ENCODE data around the gene HP. TPM values are rescaled to one million over a fixed set of nuclear protein-coding genes. Genes with fewer than 3 reads are reported as not detected.
"Not testable (repeated sequence)": the region's sequence is repeated elsewhere in the genome, so short reads cannot be mapped to it uniquely, and the experiment has no call there.

Gene HP
- total and polyA plus RNA-seq, 4 donors, result 3.5 to 83.0 (median 27.0) TPM

GRCh38 chr16:72068930-72069329, 14.6 kb downstream of the HP start:
- Histone ChIP-seq H3K4me3 (ENCODE audit: low read length in 2 of 2) (no peak overlapping the region), H3K27ac (ENCODE audit: low read depth in 1 of 2, low read length in 2 of 2) (no peak overlapping the region), H3K9me3 (ENCODE audit: control insufficient read depth, low read length) (no peaks in the 10 kb centered on the region), H3K27me3 (ENCODE audit: control insufficient read depth in 1 of 2, insufficient read depth in 2 of 2, low read length in 1 of 2) (no peaks in the 10 kb centered on the region), H3K36me3 (ENCODE audit: control insufficient read depth in 1 of 2, insufficient read depth in 2 of 2, low read length in 1 of 2) (no peaks in the 10 kb centered on the region), H3K4me1 (ENCODE audit: control insufficient read depth in 1 of 2, insufficient read depth in 2 of 2, low read length in 2 of 2) (peaks cover 0 to 2% of the 10 kb centered on the region in 2 donors)
- intact Hi-C loops (cut with DNase I), result no loop called here
- ATAC-seq (ENCODE audit: low FRiP score) (no peak), DNase-seq (no peak)
- 89 to 90% methylated on average over 4 of the region's 4 CpGs for WGBS, 2 donors

DNA sequence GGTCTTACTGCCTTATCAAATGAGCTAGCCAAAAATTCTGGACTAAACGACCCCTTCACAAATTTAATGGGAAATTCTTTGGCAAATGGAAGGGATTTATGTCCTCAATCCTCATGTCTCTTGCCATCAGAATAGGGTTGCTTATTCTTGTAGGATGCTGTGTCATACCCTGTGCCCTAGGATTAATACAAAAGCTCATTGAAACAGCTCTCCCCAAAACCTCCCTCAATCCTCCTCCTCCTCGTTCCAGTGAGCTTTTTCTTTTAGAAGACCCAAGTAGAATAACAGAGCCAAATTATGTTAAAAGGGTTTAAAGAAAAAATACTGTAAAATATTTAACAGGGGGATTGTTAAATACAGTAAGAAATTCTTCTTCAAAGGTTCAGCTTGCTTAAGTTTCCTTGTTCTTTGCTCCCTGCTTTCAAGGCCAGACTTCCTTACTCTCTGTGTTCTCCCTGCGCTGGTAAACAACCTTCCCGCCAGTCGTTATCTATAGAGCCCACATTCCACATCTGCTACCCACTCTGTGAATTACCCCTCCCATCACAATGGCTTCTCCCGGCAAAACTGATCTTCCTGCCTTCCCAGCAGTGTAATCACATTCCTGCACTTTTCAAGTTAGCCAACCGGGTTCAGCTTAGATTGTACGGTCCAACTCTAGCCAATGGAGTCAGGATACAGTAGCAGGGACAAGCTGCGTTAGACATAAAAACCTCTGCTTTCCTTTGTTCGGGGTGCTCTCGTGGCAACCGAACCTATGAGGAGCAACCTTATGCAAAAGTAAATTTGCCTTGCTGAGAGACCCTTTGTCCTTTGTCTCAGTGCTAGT, 18.4 kb downstream of the HP start:
- H3K4me3 ChIP-seq (ENCODE audit: low read length in 2 of 2), result no peak overlapping the region
- no peak for DNase-seq
- peaks cover 0 to 3% of the 10 kb centered on the region in 2 donors for H3K4me1 ChIP-seq (ENCODE audit: control insufficient read depth in 1 of 2, insufficient read depth in 2 of 2, low read length in 2 of 2)
- peak overlapping the region in 1 of 2 donors; percentile 78 for H3K27ac ChIP-seq (ENCODE audit: low read depth in 1 of 2, low read length in 2 of 2)
- H3K27me3 ChIP-seq (ENCODE audit: control insufficient read depth in 1 of 2, insufficient read depth in 2 of 2, low read length in 1 of 2), result no peaks in the 10 kb centered on the region
- peak; percentile 40 for ATAC-seq (ENCODE audit: low FRiP score)
- H3K36me3 ChIP-seq (ENCODE audit: control insufficient read depth in 1 of 2, insufficient read depth in 2 of 2, low read length in 1 of 2), result no peaks in the 10 kb centered on the region
- 11 to 16% methylated on average over 12 of the region's 12 CpGs for WGBS, 2 donors
- intact Hi-C loops (cut with DNase I), result no loop called here
- H3K9me3 ChIP-seq (ENCODE audit: control insufficient read depth, low read length), result no peaks in the 10 kb centered on the region

DNA sequence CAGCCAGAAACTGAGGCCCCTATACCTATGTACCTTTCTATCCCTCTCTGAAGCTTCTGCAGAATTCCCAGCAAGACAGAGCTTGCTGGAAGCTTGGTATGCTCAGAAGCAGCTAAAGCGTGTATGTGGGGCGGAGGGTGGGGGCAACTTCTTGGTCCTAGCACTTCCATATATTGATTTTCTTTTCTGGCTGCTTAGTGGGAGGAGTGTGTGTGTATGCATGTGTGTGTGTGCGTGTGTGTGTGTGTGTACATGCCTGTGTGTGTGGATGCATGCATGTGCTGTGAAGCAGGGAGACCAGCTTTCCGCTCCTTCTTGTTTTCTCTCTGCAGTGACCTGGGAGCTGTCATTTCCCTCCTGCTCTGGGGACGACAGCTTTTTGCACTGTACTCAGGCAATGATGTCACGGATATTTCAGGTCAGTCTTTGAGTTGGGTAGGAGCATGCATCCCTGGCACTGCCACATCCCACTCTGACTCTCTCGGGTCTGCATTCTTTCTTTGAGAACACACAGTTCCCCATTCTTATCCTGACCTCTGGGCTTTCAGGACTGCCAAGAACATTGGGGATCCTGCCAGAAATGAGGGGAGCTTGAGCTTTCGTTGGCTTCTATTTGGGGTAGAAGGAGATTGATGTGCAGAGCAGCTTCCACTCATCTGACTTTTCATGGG, 19.4 kb downstream of the HP start:
- no peaks in the 10 kb centered on the region for H3K36me3 ChIP-seq (ENCODE audit: control insufficient read depth in 1 of 2, insufficient read depth in 2 of 2, low read length in 1 of 2)
- H3K9me3 ChIP-seq (ENCODE audit: control insufficient read depth, low read length), result no peaks in the 10 kb centered on the region
- H3K27ac ChIP-seq (ENCODE audit: low read depth in 1 of 2, low read length in 2 of 2), result peak overlapping the region; percentile 18 to 95
- intact Hi-C loops (cut with DNase I), result no loop called here
- H3K4me1 ChIP-seq (ENCODE audit: control insufficient read depth in 1 of 2, insufficient read depth in 2 of 2, low read length in 2 of 2), result peaks cover 0 to 3% of the 10 kb centered on the region in 2 donors
- DNase-seq (no peak), ATAC-seq (ENCODE audit: low FRiP score) (peak; percentile 39)
- no peak overlapping the region for H3K4me3 ChIP-seq (ENCODE audit: low read length in 2 of 2)
- no peaks in the 10 kb centered on the region for H3K27me3 ChIP-seq (ENCODE audit: control insufficient read depth in 1 of 2, insufficient read depth in 2 of 2, low read length in 1 of 2)
- WGBS, 2 donors, result 22 to 25% methylated on average over 8 of the region's 8 CpGs

GRCh38 chr16:72075067-72075466, 20.8 kb downstream of the HP start:
- H3K27me3 ChIP-seq (ENCODE audit: control insufficient read depth in 1 of 2, insufficient read depth in 2 of 2, low read length in 1 of 2); H3K9me3 ChIP-seq (ENCODE audit: control insufficient read depth, low read length); H3K36me3 ChIP-seq (ENCODE audit: control insufficient read depth in 1 of 2, insufficient read depth in 2 of 2, low read length in 1 of 2); H3K4me1 ChIP-seq (ENCODE audit: control insufficient read depth in 1 of 2, insufficient read depth in 2 of 2, low read length in 2 of 2); intact Hi-C loops (cut with DNase I); DNase-seq; H3K4me3 ChIP-seq (ENCODE audit: low read length in 2 of 2); ATAC-seq (ENCODE audit: low FRiP score): not testable (repeated sequence)
- peak overlapping the region in 1 of 2 donors; percentile 17 for H3K27ac ChIP-seq (ENCODE audit: low read depth in 1 of 2, low read length in 2 of 2)
- 49 to 56% methylated on average over 2 of the region's 6 CpGs for WGBS, 2 donors

DNA sequence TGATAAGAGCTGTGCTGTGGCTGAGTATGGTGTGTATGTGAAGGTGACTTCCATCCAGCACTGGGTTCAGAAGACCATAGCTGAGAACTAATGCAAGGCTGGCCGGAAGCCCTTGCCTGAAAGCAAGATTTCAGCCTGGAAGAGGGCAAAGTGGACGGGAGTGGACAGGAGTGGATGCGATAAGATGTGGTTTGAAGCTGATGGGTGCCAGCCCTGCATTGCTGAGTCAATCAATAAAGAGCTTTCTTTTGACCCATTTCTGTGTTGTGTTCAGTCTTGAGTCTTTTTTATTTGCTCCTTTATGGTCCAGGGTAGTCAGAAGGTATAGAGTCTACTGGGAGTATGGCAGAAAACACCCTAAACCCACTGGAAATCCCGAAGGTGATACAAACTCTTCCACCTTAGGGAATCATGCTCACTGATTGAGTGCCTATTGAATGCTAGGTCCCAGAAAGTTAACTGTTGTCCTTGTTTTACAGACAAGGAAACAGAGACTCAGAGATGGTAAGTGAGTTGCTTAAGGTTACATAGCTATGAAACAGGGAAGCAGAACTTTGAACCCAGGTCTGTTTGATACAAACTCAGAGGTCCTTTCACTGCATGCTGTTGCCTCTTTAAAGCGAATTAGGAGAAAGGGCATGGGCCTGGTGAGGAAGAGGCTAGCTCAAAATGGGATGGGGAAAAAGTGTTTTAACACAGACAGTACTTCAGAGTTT, 22.8 kb downstream of the HP start:
- H3K27me3 ChIP-seq (ENCODE audit: control insufficient read depth in 1 of 2, insufficient read depth in 2 of 2, low read length in 1 of 2); intact Hi-C loops (cut with DNase I); DNase-seq; H3K36me3 ChIP-seq (ENCODE audit: control insufficient read depth in 1 of 2, insufficient read depth in 2 of 2, low read length in 1 of 2); H3K27ac ChIP-seq (ENCODE audit: low read depth in 1 of 2, low read length in 2 of 2); ATAC-seq (ENCODE audit: low FRiP score); H3K9me3 ChIP-seq (ENCODE audit: control insufficient read depth, low read length); H3K4me1 ChIP-seq (ENCODE audit: control insufficient read depth in 1 of 2, insufficient read depth in 2 of 2, low read length in 2 of 2); H3K4me3 ChIP-seq (ENCODE audit: low read length in 2 of 2): not testable (repeated sequence)
- WGBS, 2 donors, result 96 to 97% methylated on average over 2 of the region's 5 CpGs

DNA sequence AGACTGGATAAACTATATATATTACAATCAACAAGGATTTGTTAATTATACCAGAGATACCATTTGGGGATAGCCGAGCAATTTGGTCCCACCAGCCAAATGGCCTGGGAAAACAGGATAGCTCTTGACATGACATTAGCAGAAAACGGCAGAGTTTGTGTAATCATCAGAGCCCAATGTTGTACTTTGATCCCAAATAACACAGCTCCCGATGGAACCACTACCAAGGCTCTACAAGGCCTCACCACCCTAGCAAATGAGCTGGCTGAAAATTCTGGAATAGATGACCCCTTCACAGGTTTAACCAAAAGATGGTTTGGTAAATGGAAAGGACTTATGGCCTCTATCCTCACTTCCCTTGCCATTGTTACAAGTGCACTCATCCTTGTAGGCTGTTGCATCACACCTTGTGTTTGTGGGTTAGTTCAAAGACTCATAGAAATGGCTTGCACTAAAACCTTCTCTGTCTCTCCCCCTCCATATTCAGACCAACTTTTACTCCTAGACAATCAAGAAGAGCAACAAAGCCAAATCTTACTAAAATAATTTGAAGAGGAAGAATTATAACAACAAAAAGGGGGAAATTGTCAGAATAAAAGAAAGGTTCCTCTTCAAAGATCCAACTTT, 29.6 kb downstream of the HP start:
- Histone ChIP-seq H3K4me1 (ENCODE audit: control insufficient read depth in 1 of 2, insufficient read depth in 2 of 2, low read length in 2 of 2) (no peaks in the 10 kb centered on the region), H3K9me3 (ENCODE audit: control insufficient read depth, low read length) (no peaks in the 10 kb centered on the region), H3K27ac (ENCODE audit: low read depth in 1 of 2, low read length in 2 of 2) (no peak overlapping the region), H3K4me3 (ENCODE audit: low read length in 2 of 2) (no peak overlapping the region), H3K36me3 (ENCODE audit: control insufficient read depth in 1 of 2, insufficient read depth in 2 of 2, low read length in 1 of 2) (peaks cover 5% of the 10 kb centered on the region in 2 donors), H3K27me3 (ENCODE audit: control insufficient read depth in 1 of 2, insufficient read depth in 2 of 2, low read length in 1 of 2) (no peaks in the 10 kb centered on the region)
- DNase-seq (no peak), ATAC-seq (ENCODE audit: low FRiP score) (no peak)
- 43 to 47% methylated on average over 3 of the region's 3 CpGs for WGBS, 2 donors
- intact Hi-C loops (cut with DNase I), result no loop called here

DNA sequence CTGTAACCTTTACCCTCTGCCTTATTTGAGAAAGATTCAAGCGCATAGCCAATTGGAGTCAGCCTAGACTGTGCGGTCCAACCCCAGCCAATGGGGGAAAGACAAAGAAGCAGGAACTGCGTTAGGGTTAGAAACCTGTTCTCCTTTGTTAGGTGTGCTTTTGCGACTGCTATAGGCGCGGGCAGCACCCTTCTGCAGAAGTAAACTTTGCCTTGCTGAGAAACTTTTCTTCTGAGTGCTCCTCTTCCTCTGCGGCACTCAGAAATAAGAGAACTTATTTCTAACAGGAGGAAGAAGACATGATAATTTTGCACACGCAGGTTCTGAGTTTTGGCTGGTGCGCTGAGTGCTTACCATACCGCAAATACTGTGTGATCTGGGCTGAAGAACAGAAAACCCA, 30.1 kb downstream of the HP start:
- no peaks in the 10 kb centered on the region for H3K4me1 ChIP-seq (ENCODE audit: control insufficient read depth in 1 of 2, insufficient read depth in 2 of 2, low read length in 2 of 2)
- H3K27me3 ChIP-seq (ENCODE audit: control insufficient read depth in 1 of 2, insufficient read depth in 2 of 2, low read length in 1 of 2), result no peaks in the 10 kb centered on the region
- H3K36me3 ChIP-seq (ENCODE audit: control insufficient read depth in 1 of 2, insufficient read depth in 2 of 2, low read length in 1 of 2), result peaks cover 5% of the 10 kb centered on the region in 2 donors
- no peak overlapping the region for H3K27ac ChIP-seq (ENCODE audit: low read depth in 1 of 2, low read length in 2 of 2)
- no peak for DNase-seq
- 98% methylated on average over 10 of the region's 10 CpGs for WGBS, 2 donors
- no peak overlapping the region for H3K4me3 ChIP-seq (ENCODE audit: low read length in 2 of 2)
- intact Hi-C loops (cut with DNase I), result no loop called here
- ATAC-seq (ENCODE audit: low FRiP score), result no peak
- H3K9me3 ChIP-seq (ENCODE audit: control insufficient read depth, low read length), result no peaks in the 10 kb centered on the region

- peaks cover 5% of the 10 kb centered on the region in 2 donors for H3K36me3 ChIP-seq (ENCODE audit: control insufficient read depth in 1 of 2, insufficient read depth in 2 of 2, low read length in 1 of 2)
- H3K4me3 ChIP-seq (ENCODE audit: low read length in 2 of 2), result no peak overlapping the region
- ATAC-seq (ENCODE audit: low FRiP score) (no peak), DNase-seq (no peak)
- H3K4me1 ChIP-seq (ENCODE audit: control insufficient read depth in 1 of 2, insufficient read depth in 2 of 2, low read length in 2 of 2), result no peaks in the 10 kb centered on the region
- 88 to 92% methylated on average over 2 of the region's 2 CpGs for WGBS, 2 donors
- no peak overlapping the region for H3K27ac ChIP-seq (ENCODE audit: low read depth in 1 of 2, low read length in 2 of 2)
- H3K9me3 ChIP-seq (ENCODE audit: control insufficient read depth, low read length), result no peaks in the 10 kb centered on the region
- no peaks in the 10 kb centered on the region for H3K27me3 ChIP-seq (ENCODE audit: control insufficient read depth in 1 of 2, insufficient read depth in 2 of 2, low read length in 1 of 2)
- intact Hi-C loops (cut with DNase I), result no loop called here
Measured at GRCh38 chr16:72085002-72085401, 30.7 kb downstream of the HP start.

All from aorta (tissue), 5 donors.